Measurements from ENCODE around the gene ULK2. TPM values are rescaled to one million over a fixed set of nuclear protein-coding genes. Genes with fewer than 3 reads are reported as not detected.
"Not testable (repeated sequence)": the region's sequence is repeated elsewhere in the genome, so short reads cannot be mapped to it uniquely, and the experiment has no call there.

Gene ULK2
- total RNA-seq: 10 to 100 TPM in 1 of 2 donors, 1 to 10 TPM in 1; 6.8 to 10.7 TPM

GRCh38 chr17:19867329-19868078, at the start of gene ULK2:
TSS of gene ULK2 (minus strand) at chr17:19867936. CDS start at chr17:19867417, 519 bp downstream.
- no peaks in the 10 kb centered on the region for H3K9me3 Mint-ChIP-seq
- H3K36me3 Mint-ChIP-seq: no peaks in the 10 kb centered on the region
- ATAC-seq: peak; percentile 81 to 86
- DNase-seq (ENCODE audit: low spot score in 2 of 2): peak; percentile 55 to 68
- peak within 1 kb of the TSS; percentile 36 to 62 for H3K27ac Mint-ChIP-seq

- H3K27ac Mint-ChIP-seq: peak overlapping the region; percentile 62 to 88
- DNase-seq (ENCODE audit: low spot score in 2 of 2) (no peak), ATAC-seq (no peak)
- peaks cover 7 to 17% of the 10 kb centered on the region in 2 donors for H3K36me3 Mint-ChIP-seq
- no peaks in the 10 kb centered on the region for H3K9me3 Mint-ChIP-seq
Observed at GRCh38 chr17:19915245-19915978, 47.7 kb upstream of the ULK2 start.

- ATAC-seq (no peak), DNase-seq (ENCODE audit: low spot score in 2 of 2) (no peak)
- peak overlapping the region; percentile 5 to 68 for H3K27ac Mint-ChIP-seq
- peaks cover 11% of the 10 kb centered on the region in 2 donors for H3K36me3 Mint-ChIP-seq
- no peaks in the 10 kb centered on the region for H3K9me3 Mint-ChIP-seq
Observed at GRCh38 chr17:19911033-19911432, 43.3 kb upstream of the ULK2 start.

GRCh38 chr17:19909139-19909538, 41.4 kb upstream of the ULK2 start:
- peaks cover 8 to 17% of the 10 kb centered on the region in 2 donors for H3K36me3 Mint-ChIP-seq
- no peak for DNase-seq (ENCODE audit: low spot score in 2 of 2)
- no peak overlapping the region for H3K27ac Mint-ChIP-seq

GRCh38 chr17:19905502-19905901, 37.8 kb upstream of the ULK2 start:
- Mint-ChIP-seq H3K36me3 (peaks cover 14 to 31% of the 10 kb centered on the region in 2 donors), H3K9me3 (no peaks in the 10 kb centered on the region), H3K27ac (peak overlapping the region in 1 of 2 donors; percentile 52)
- DNase-seq (ENCODE audit: low spot score in 2 of 2) (no peak), ATAC-seq (peak in 1 of 2 donors; percentile 31)

More at GRCh38 chr17:19909139-19909538, 41.4 kb upstream of the ULK2 start:
- no peak for ATAC-seq
- no peaks in the 10 kb centered on the region for H3K9me3 Mint-ChIP-seq

GRCh38 chr17:19904924-19905323, 37.2 kb upstream of the ULK2 start:
- Mint-ChIP-seq H3K27ac (no peak overlapping the region), H3K36me3 (peaks cover 14 to 31% of the 10 kb centered on the region in 2 donors), H3K9me3 (no peaks in the 10 kb centered on the region)
- ATAC-seq: no peak
- DNase-seq (ENCODE audit: low spot score in 2 of 2): no peak

- H3K9me3 Mint-ChIP-seq: no peaks in the 10 kb centered on the region
- peaks cover 10 to 31% of the 10 kb centered on the region in 2 donors for H3K36me3 Mint-ChIP-seq
- H3K27ac Mint-ChIP-seq: no peak overlapping the region
- ATAC-seq (no peak), DNase-seq (ENCODE audit: low spot score in 2 of 2) (no peak)
Observed at GRCh38 chr17:19904412-19904811, 36.7 kb upstream of the ULK2 start.

GRCh38 chr17:19900809-19901208, 33.1 kb upstream of the ULK2 start:
- DNase-seq (ENCODE audit: low spot score in 2 of 2) (no peak), ATAC-seq (peak in 1 of 2 donors; percentile 22)
- H3K9me3 Mint-ChIP-seq: no peaks in the 10 kb centered on the region
- H3K36me3 Mint-ChIP-seq: peaks cover 6 to 23% of the 10 kb centered on the region in 2 donors
- peak overlapping the region in 1 of 2 donors; percentile 29 for H3K27ac Mint-ChIP-seq

GRCh38 chr17:19897903-19898302, 30.2 kb upstream of the ULK2 start:
- Mint-ChIP-seq H3K27ac (peak overlapping the region in 1 of 2 donors; percentile 16), H3K9me3 (no peaks in the 10 kb centered on the region), H3K36me3 (peaks cover 0 to 1% of the 10 kb centered on the region in 2 donors)
- DNase-seq (ENCODE audit: low spot score in 2 of 2) (no peak), ATAC-seq (peak; percentile 14 to 27)

- ATAC-seq: peak in 1 of 2 donors; percentile 18
- H3K9me3 Mint-ChIP-seq: no peaks in the 10 kb centered on the region
- H3K27ac Mint-ChIP-seq: peak overlapping the region in 1 of 2 donors; percentile 37
- H3K36me3 Mint-ChIP-seq: no peaks in the 10 kb centered on the region
- no peak for DNase-seq (ENCODE audit: low spot score in 2 of 2)
Observed at GRCh38 chr17:19897090-19897837, 29.5 kb upstream of the ULK2 start.

- no peak for ATAC-seq
- H3K36me3 Mint-ChIP-seq: no peaks in the 10 kb centered on the region
- DNase-seq (ENCODE audit: low spot score in 2 of 2): no peak
- H3K27ac Mint-ChIP-seq: peak overlapping the region in 1 of 2 donors; percentile 37
- H3K9me3 Mint-ChIP-seq: no peaks in the 10 kb centered on the region
Observed at GRCh38 chr17:19896679-19897078, 28.9 kb upstream of the ULK2 start.

GRCh38 chr17:19890554-19890953, 22.8 kb upstream of the ULK2 start:
- ATAC-seq: not testable (repeated sequence)

GRCh38 chr17:19890001-19890400, 22.3 kb upstream of the ULK2 start:
- DNase-seq (ENCODE audit: low spot score in 2 of 2); H3K9me3 Mint-ChIP-seq; ATAC-seq; H3K27ac Mint-ChIP-seq; H3K36me3 Mint-ChIP-seq: not testable (repeated sequence)

More at GRCh38 chr17:19890554-19890953, 22.8 kb upstream of the ULK2 start:
- not testable (repeated sequence) for H3K36me3 Mint-ChIP-seq; H3K9me3 Mint-ChIP-seq; H3K27ac Mint-ChIP-seq; DNase-seq (ENCODE audit: low spot score in 2 of 2)

- ATAC-seq: no peak
- Mint-ChIP-seq H3K27ac (no peak overlapping the region), H3K9me3 (no peaks in the 10 kb centered on the region), H3K36me3 (no peaks in the 10 kb centered on the region)
- DNase-seq (ENCODE audit: low spot score in 2 of 2): no peak
Observed at GRCh38 chr17:19886116-19886515, 18.4 kb upstream of the ULK2 start.

- DNase-seq (ENCODE audit: low spot score in 2 of 2) (no peak), ATAC-seq (peak; percentile 46 to 89)
- Mint-ChIP-seq H3K27ac (no peak overlapping the region), H3K9me3 (no peaks in the 10 kb centered on the region), H3K36me3 (no peaks in the 10 kb centered on the region)
Observed at GRCh38 chr17:19883537-19884215, 15.9 kb upstream of the ULK2 start.

- DNase-seq (ENCODE audit: low spot score in 2 of 2) (no peak), ATAC-seq (no peak)
- H3K36me3 Mint-ChIP-seq: no peaks in the 10 kb centered on the region
- H3K27ac Mint-ChIP-seq: no peak overlapping the region
- no peaks in the 10 kb centered on the region for H3K9me3 Mint-ChIP-seq
Observed at GRCh38 chr17:19880393-19880792, 12.7 kb upstream of the ULK2 start.

All from activated naive CD4-positive, alpha-beta T cell treated with anti-CD3 and anti-CD28 coated beads, Interleukin-2, amount 50 U/mL, for 72 hours (primary cell).